Right lobe of liver (tissue), 6 donors: ENCODE data around the gene CTSE. TPM values are rescaled to one million over a fixed set of nuclear protein-coding genes. Genes with fewer than 3 reads are reported as not detected.

Experiments
- ATAC-seq, 4 donors: fragments of 200-7000 bp; cut with Tn5 transposase; one replicate each; pipeline ENCODE4 v1.9.1; 2020; ENCODE audit warnings: mild to moderate bottlenecking in 4 of 4, moderate library complexity in 4 of 4
- DNase-seq, 3 donors: peaks; one replicate each; pipeline ENCODE4 v3.0.0-alpha.2; 2020
- H3K27ac ChIP-seq, 3 donors: fragments of 200-600 bp; one replicate each; pipeline ENCODE4 v1.8.0; 2022
- H3K27me3 ChIP-seq, 2 donors: fragments of 200-600 bp; one replicate each; pipeline ENCODE4 v1.8.0; 2022
- H3K36me3 ChIP-seq, 4 donors: fragments of 200-600 bp; sonication (generic) in 1 of 4; one replicate each; pipeline versions ENCODE4 v1.5.1 to v1.8.0; 2017 to 2022; ENCODE audit warnings: control low read depth in 1 of 4
- H3K4me1 ChIP-seq, 4 donors: fragments of 200-600 bp; sonication (generic) in 1 of 4; one replicate each; pipeline versions ENCODE4 v1.5.1 to v1.8.0; 2017 to 2022; ENCODE audit warnings: control low read depth in 1 of 4
- H3K4me3 ChIP-seq, 3 donors: fragments of 200-600 bp; one replicate each; pipeline ENCODE4 v1.8.0; 2022
- H3K9me3 ChIP-seq, 4 donors: fragments of 200-600 bp; sonication (generic) in 1 of 4; one replicate each; pipeline versions ENCODE4 v1.5.1 to v1.8.0; 2017 to 2022; ENCODE audit warnings: control low read depth in 1 of 4
- CTCF ChIP-seq, 4 donors: fragments of 200-600 bp in 3 of 4; fragments of 450-650 bp in 1 of 4; IDR thresholded peaks; one replicate each; pipeline versions ENCODE4 v1.5.1 to v1.8.0; 2016 to 2022; ENCODE audit warnings: antibody characterized with exemption in 4 of 4, mild to moderate bottlenecking in 2 of 4
- POLR2A ChIP-seq: fragments of 450-650 bp; IDR thresholded peaks from one replicate; pipeline ENCODE4 v1.6.1; 2017; ENCODE audit warnings: antibody characterized with exemption, mild to moderate bottlenecking
- WGBS: methylation state at CpG from one replicate; pipeline ENCODE4 v1.1.6; 2018; ENCODE audit warnings: low coverage, low lambda C conversion rate; ENCODE audit not compliant: insufficient coverage; ENCODE audit errors: missing lambda C conversion rate; 5-methylcytosine and 5-hydroxymethylcytosine counted together
- intact Hi-C, 2 donors: fragments of 100-400 bp; cut with DNase I; formaldehyde crosslinking; loops; one replicate each; pipeline versions ENCODE4 v1.11.2 to v1.14.1; 2022
- total RNA-seq, 6 experiments: library from RNA; depleted of rRNA in 2 of 6; stranded (reverse); fragments of >200 nt in 2 of 6; fragmentation: NEBNext Ultra II Directional in 3 of 6; extraction: Animal tissue kit (Norgen Biotek cat#: 25700) in 3 of 6; gene quantifications; one replicate each; pipeline versions ENCODE4 v1.1.0 to v1.2.4, GENCODE V29; 2016 to 2023
- donor health status: DM: no; HTN: yes; CAD: no.
- donor health status: DM: no; HTN: no; CAD: no.
- donor health status: DM: no; HTN: no; CAD: no.
- donor health status: DM: no; HTN: yes; CAD: no.
- donor health status: DM: no; HTN: yes; CAD: no.

CTSE gene
- total RNA-seq, 6 experiments from 2014 or later: 0.11 to 0.22 TPM; not detected in 4

- intact Hi-C loops: loop anchor here (5.0 to 10.0 kb wide), 2 partner anchors 118 to 325 kb away; no protein-coding TSS in a partner anchor
- WGBS: 77% methylated on average over 5 of the region's 5 CpGs
- no peak for ATAC-seq
These were observed 33.9 kb downstream of the CTSE start for GRCh38 chr1:205989786-205990185.

GRCh38 chr1:205988585-205988995 is 35.1 kb downstream of the CTSE start:
- Histone ChIP-seq H3K4me1 (peaks cover 0 to 7% (median 0%) of the 10 kb centered on the region in 4 donors), H3K27ac (no peak overlapping the region), H3K9me3 (no peaks in the 10 kb centered on the region), H3K4me3 (no peak overlapping the region), H3K27me3 (no peaks in the 10 kb centered on the region), H3K36me3 (no peaks in the 10 kb centered on the region)
- TF ChIP-seq CTCF (IDR thresholded peaks at IDR 0.05) (no peak), POLR2A (no peak)
- intact Hi-C loops: loop anchor here (5.0 to 10.0 kb wide), 2 partner anchors 119 to 324 kb away; no protein-coding TSS in a partner anchor
- ATAC-seq (peak in 3 of 4 donors; percentile 8 to 52 (median 22)), DNase-seq (no peak)
- WGBS: 69% methylated on average over 12 of the region's 12 CpGs

More at GRCh38 chr1:205989786-205990185, 33.9 kb downstream of the CTSE start:
- Histone ChIP-seq H3K36me3 (no peaks in the 10 kb centered on the region), H3K4me3 (no peak overlapping the region), H3K27ac (no peak overlapping the region), H3K27me3 (no peaks in the 10 kb centered on the region), H3K4me1 (no peaks in the 10 kb centered on the region), H3K9me3 (no peaks in the 10 kb centered on the region)
- no peak for DNase-seq
- no peak for TF ChIP-seq CTCF (IDR thresholded peaks at IDR 0.05)
- TF ChIP-seq POLR2A: no peak

GRCh38 chr1:205986861-205987260 is 36.8 kb downstream of the CTSE start:
- no peak for TF ChIP-seq POLR2A
- TF ChIP-seq CTCF (IDR thresholded peaks at IDR 0.05): no peak
- Histone ChIP-seq H3K9me3 (no peaks in the 10 kb centered on the region), H3K27me3 (no peaks in the 10 kb centered on the region), H3K4me3 (no peak overlapping the region), H3K4me1 (peaks cover 0 to 8% (median 0%) of the 10 kb centered on the region in 4 donors), H3K27ac (no peak overlapping the region), H3K36me3 (no peaks in the 10 kb centered on the region)
- intact Hi-C loops: loop anchor here (5.0 to 10.0 kb wide), 2 partner anchors 120 to 322 kb away; no protein-coding TSS in a partner anchor
- no peak for DNase-seq
- no peak for ATAC-seq
- WGBS: 30% methylated on average over 2 of the region's 2 CpGs

- H3K36me3 ChIP-seq: no peaks in the 10 kb centered on the region
- H3K27me3 ChIP-seq: no peaks in the 10 kb centered on the region
- 66% methylated on average over 3 of the region's 3 CpGs for WGBS
- intact Hi-C loops: loop anchor here (5.0 to 10.0 kb wide), 2 partner anchors 121 to 321 kb away; no protein-coding TSS in a partner anchor
- DNase-seq (no peak), ATAC-seq (peak in 1 of 4 donors; percentile 12)
- H3K4me3 ChIP-seq: no peak overlapping the region
- peaks cover 0 to 8% (median 0%) of the 10 kb centered on the region in 4 donors for H3K4me1 ChIP-seq
- TF ChIP-seq CTCF (IDR thresholded peaks at IDR 0.05) (no peak), POLR2A (no peak)
- no peak overlapping the region for H3K27ac ChIP-seq
- H3K9me3 ChIP-seq: no peaks in the 10 kb centered on the region
These were observed 37.4 kb downstream of the CTSE start for GRCh38 chr1:205986292-205986691.
